Large intestine (tissue), 3 donors: ENCODE results near the gene RAF1. TPM values are rescaled to one million over a fixed set of nuclear protein-coding genes. Genes with fewer than 3 reads are reported as not detected.

ENCODE experiments used
- DNase-seq, 2 donors: peaks; one replicate each; pipeline versions ENCODE4 v3.0.0 to v3.0.0-alpha.2; 2013
- H3K27ac ChIP-seq: one replicate; pipeline ENCODE4 v1.5.1; 2013; ENCODE audit warnings: low read length
- H3K27me3 ChIP-seq: 2 replicates; pipeline ENCODE4 v1.6.1; 2013; ENCODE audit warnings: low read length; ENCODE audit not compliant: control insufficient read depth, insufficient read depth
- H3K36me3 ChIP-seq: 2 replicates; pipeline ENCODE4 v1.6.1; 2013; ENCODE audit warnings: low read length; ENCODE audit not compliant: control insufficient read depth, insufficient read depth
- H3K4me1 ChIP-seq: one replicate; pipeline ENCODE4 v1.6.1; 2013; ENCODE audit warnings: low read length; ENCODE audit not compliant: control insufficient read depth, insufficient read depth
- H3K4me3 ChIP-seq: one replicate; pipeline ENCODE4 v1.5.1; 2013; ENCODE audit warnings: low read length
- H3K9me3 ChIP-seq: one replicate; pipeline ENCODE4 v1.6.1; 2013; ENCODE audit warnings: mild to moderate bottlenecking, low read depth, low read length, moderate library complexity; ENCODE audit not compliant: control insufficient read depth
- WGBS: methylation state at CpG from one replicate; pipeline ENCODE4 v1.1.5; 2013; ENCODE audit warnings: low lambda C conversion rate; ENCODE audit not compliant: insufficient coverage; 5-methylcytosine and 5-hydroxymethylcytosine counted together
- polyA plus RNA-seq: library from polyadenylated mRNA; unstranded; fragments of 120-200 nt; gene quantifications from one replicate; pipeline ENCODE4 v1.2.1, GENCODE V29; 2013

RAF1 gene
- polyA plus RNA-seq, 1 donor = 88.4 TPM

DNA sequence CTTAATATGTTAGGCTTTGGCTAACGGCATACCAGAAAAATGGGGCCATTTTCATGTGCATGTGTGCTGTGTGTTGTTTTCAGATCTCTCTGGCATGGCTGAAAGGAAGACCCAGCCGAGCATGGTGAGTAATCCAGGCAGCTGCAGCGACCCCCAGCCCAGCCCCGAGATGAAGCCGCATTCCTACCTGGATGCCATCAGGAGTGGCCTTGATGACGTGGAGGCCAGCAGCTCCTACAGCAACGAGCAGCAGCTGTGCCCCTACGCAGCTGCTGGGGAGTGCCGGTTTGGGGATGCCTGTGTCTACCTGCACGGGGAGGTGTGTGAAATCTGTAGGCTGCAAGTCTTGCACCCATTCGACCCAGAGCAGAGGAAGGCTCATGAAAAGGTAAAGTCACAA lies 91.9 kb downstream of the RAF1 start:
- no peak for DNase-seq
- H3K27ac ChIP-seq = no peak overlapping the region
- peaks cover 70% of the 10 kb centered on the region for H3K36me3 ChIP-seq
- no peaks in the 10 kb centered on the region for H3K4me1 ChIP-seq
- no peaks in the 10 kb centered on the region for H3K9me3 ChIP-seq
- no peak overlapping the region for H3K4me3 ChIP-seq
- WGBS = no CpG with 5 or more reads among the region's 11 CpGs
- no peaks in the 10 kb centered on the region for H3K27me3 ChIP-seq

DNA sequence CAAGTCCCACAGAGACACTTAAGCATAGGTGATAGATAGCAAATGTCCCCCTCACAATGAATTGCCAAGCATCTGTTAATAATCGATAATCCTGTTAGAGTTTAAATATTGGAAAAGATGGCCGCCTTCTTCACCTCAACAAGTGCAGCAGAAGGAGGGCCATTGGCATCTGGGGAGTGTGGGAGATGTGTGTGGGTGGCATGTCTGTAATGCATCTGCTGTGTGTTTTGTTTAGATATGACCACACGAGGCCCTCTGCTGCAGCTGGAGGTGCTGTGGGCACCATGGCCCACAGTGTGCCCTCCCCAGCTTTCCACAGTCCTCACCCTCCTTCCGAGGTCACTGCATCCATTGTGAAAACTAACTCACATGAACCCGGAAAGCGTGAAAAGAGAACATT lies 94.1 kb downstream of the RAF1 start:
- peaks cover 49% of the 10 kb centered on the region for H3K36me3 ChIP-seq
- H3K4me3 ChIP-seq = no peak overlapping the region
- H3K27me3 ChIP-seq = no peaks in the 10 kb centered on the region
- no peak for DNase-seq
- H3K9me3 ChIP-seq = peaks cover 11% of the 10 kb centered on the region
- no peak overlapping the region for H3K27ac ChIP-seq
- no peaks in the 10 kb centered on the region for H3K4me1 ChIP-seq
- WGBS = no CpG with 5 or more reads among the region's 6 CpGs

- no peak for DNase-seq
- H3K36me3 ChIP-seq = peaks cover 38% of the 10 kb centered on the region
- no peak overlapping the region for H3K27ac ChIP-seq
- no peaks in the 10 kb centered on the region for H3K27me3 ChIP-seq
- WGBS = no CpG with 5 or more reads among the region's 3 CpGs
- H3K4me3 ChIP-seq = no peak overlapping the region
- peaks cover 11% of the 10 kb centered on the region for H3K9me3 ChIP-seq
- no peaks in the 10 kb centered on the region for H3K4me1 ChIP-seq
Measured at GRCh38 chr3:12568747-12569146, 95.2 kb downstream of the RAF1 start.

- Histone ChIP-seq H3K4me1 (no peaks in the 10 kb centered on the region), H3K27ac (no peak overlapping the region), H3K4me3 (no peak overlapping the region), H3K9me3 (peaks cover 11% of the 10 kb centered on the region), H3K36me3 (peaks cover 23% of the 10 kb centered on the region), H3K27me3 (no peaks in the 10 kb centered on the region)
- no peak for DNase-seq
Measured at GRCh38 chr3:12566976-12567375, 96.9 kb downstream of the RAF1 start.

- Histone ChIP-seq H3K4me1 (no peaks in the 10 kb centered on the region), H3K27ac (no peak overlapping the region), H3K4me3 (no peak overlapping the region), H3K36me3 (no peaks in the 10 kb centered on the region), H3K27me3 (no peaks in the 10 kb centered on the region), H3K9me3 (peaks cover 11% of the 10 kb centered on the region)
- WGBS = no CpG with 5 or more reads among the region's 1 CpG
- no peak for DNase-seq
Measured at GRCh38 chr3:12562451-12562850, 101.5 kb downstream of the RAF1 start.

- WGBS = no CpG with 5 or more reads among the region's 2 CpGs
- no peak overlapping the region for H3K4me3 ChIP-seq
- no peak overlapping the region for H3K27ac ChIP-seq
- no peaks in the 10 kb centered on the region for H3K4me1 ChIP-seq
- no peaks in the 10 kb centered on the region for H3K36me3 ChIP-seq
- no peak for DNase-seq
- H3K9me3 ChIP-seq = peaks cover 9% of the 10 kb centered on the region
- no peaks in the 10 kb centered on the region for H3K27me3 ChIP-seq
Measured at GRCh38 chr3:12561397-12561796, 102.5 kb downstream of the RAF1 start.

- WGBS = 80% methylated on average over 1 of the region's 5 CpGs
- Histone ChIP-seq H3K9me3 (peaks cover 4% of the 10 kb centered on the region), H3K4me1 (no peaks in the 10 kb centered on the region), H3K27ac (no peak overlapping the region), H3K36me3 (no peaks in the 10 kb centered on the region), H3K27me3 (no peaks in the 10 kb centered on the region), H3K4me3 (no peak overlapping the region)
- no peak for DNase-seq
Measured at GRCh38 chr3:12560505-12561190, 103.3 kb downstream of the RAF1 start.

DNA sequence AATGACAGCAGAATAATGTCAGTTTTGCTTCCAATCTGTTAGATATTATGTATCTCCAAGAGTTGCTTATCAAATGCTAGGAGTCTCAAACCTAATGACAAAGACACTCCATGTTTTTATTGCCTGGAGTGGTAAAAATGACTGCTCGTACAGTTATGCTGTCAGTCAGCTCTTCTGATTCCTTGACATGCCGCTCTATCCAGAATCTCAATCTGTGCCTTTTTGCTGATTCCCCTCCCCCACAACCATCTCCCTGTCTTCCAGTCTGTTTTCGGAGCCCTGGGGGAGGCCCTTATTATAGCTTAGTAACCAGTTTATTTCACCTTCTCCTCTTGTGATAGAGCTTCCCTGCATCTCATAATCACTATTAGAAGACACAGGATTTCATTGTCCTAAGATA lies 104.4 kb downstream of the RAF1 start:
- no peak overlapping the region for H3K4me3 ChIP-seq
- H3K36me3 ChIP-seq = no peaks in the 10 kb centered on the region
- H3K27ac ChIP-seq = no peak overlapping the region
- WGBS = 17% methylated on average over 1 of the region's 3 CpGs
- no peak for DNase-seq
- no peaks in the 10 kb centered on the region for H3K9me3 ChIP-seq
- H3K4me1 ChIP-seq = no peaks in the 10 kb centered on the region
- H3K27me3 ChIP-seq = no peaks in the 10 kb centered on the region

DNA sequence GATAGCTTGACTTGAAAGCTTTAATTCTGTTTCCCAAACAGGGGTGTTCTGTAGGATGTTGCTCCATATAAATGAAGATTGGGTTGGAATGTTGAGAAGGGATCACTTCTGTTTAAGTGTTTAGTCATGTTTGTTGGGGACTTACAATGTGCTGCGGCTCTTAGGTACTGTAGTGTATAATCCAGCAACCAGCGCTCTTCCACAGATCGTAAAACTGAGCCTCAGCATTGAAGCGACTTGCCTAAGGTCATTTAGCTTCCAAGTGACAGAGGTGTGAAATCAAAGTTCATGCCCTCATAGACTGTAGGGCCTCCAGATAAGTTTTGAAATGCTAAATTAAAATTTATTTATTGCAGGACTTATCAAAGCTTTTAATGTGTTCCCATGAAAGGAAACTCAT lies 105.2 kb downstream of the RAF1 start:
- DNase-seq = peak; percentile 31 to 62
- peak overlapping the region; percentile 74 for H3K4me3 ChIP-seq
- peaks cover 5% of the 10 kb centered on the region for H3K27me3 ChIP-seq
- H3K27ac ChIP-seq = peak overlapping the region; percentile 96
- H3K36me3 ChIP-seq = no peaks in the 10 kb centered on the region
- no peaks in the 10 kb centered on the region for H3K9me3 ChIP-seq
- WGBS = 20% methylated on average over 1 of the region's 4 CpGs
- H3K4me1 ChIP-seq = peaks cover 3% of the 10 kb centered on the region

DNA sequence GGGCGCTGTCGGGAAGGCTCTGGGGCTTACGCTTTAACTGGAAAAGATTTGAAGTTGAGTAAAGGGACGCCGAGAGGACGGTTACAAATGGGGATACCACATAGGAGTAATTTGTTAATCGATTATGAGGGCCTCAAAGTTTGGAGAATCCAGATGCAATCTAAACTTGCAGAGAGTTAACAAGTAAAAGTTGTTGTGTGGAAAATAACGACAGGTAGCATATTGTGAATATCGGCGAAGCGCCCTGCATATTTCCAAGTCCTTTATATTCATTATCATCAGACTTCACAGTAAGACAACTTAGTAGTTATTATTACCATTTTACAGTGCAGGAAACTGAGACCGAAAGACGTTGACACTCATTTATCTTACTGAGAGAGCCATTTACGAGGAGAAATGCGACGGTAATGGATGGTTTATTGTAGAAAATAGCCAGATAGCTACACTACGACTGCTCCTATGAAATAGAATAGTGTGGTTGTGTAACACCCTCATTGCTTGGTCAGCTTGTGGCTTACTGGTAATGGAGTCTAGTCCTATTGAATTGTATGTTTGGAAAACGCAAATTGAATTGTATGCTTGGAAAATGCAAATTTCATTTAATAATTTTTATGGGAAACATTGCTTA lies 106.3 kb downstream of the RAF1 start:
- Histone ChIP-seq H3K27me3 (peaks cover 7% of the 10 kb centered on the region), H3K4me3 (peak overlapping the region; percentile 74), H3K4me1 (peaks cover 3% of the 10 kb centered on the region), H3K9me3 (no peaks in the 10 kb centered on the region), H3K27ac (peak overlapping the region; percentile 96), H3K36me3 (no peaks in the 10 kb centered on the region)
- 0% methylated on average over 6 of the region's 18 CpGs for WGBS
- DNase-seq = peak in 1 of 2 donors; percentile 71
